GOT3 (cell line): ENCODE data around the gene LYZL2.
"Not testable (repeated sequence)": the region's sequence is repeated elsewhere in the genome, so short reads cannot be mapped to it uniquely, and the experiment has no call there.

Experiments
- DNase-seq: peaks from one replicate; lab custom pipeline; 2025; ENCODE audit warnings: mixed read lengths; lab: John Stamatoyannopoulos, UW

The LYZL2 gene

DNA sequence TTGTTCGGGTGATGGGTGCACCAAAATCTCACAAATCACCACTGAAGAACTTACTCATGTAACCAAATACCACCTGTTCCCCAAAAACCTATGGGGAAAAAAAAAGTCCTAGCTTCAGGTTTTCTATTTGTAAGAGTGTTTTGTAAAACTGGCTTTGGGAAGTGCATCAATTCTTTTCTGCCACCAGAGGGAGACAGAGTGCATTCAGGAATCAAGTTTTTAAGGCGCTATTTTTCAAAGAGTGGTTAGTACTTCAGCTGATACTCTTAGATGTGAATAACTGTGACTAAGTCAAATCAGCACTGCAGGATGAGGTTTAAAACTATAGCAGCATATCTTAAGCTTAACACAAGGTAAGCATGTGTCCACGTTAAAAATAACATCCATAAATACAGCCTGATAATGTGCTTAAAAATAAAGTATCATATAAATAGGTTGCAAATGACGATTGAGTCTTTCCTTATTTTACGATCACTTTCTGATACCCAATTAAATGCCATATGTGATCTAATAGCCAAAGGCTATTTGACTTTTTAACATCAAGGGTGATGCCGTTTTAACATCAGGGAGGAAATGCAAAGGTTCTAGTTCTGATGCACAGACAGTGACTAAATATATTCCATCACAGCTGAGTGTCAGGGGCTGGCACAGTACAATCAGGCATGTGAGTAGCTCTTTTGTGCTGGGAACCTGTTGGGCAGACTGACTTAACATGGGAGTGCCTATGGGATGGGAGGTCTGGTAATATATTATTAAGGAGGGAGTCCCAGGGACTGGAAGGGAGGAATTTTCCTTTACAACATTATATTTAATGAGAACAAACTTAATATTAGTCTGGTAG lies 10.6 kb upstream of the LYZL2 start:
- DNase-seq, result no peak

GRCh38 chr10:30637881-30638467 lies 8.4 kb upstream of the LYZL2 start:
- no peak for DNase-seq

DNA sequence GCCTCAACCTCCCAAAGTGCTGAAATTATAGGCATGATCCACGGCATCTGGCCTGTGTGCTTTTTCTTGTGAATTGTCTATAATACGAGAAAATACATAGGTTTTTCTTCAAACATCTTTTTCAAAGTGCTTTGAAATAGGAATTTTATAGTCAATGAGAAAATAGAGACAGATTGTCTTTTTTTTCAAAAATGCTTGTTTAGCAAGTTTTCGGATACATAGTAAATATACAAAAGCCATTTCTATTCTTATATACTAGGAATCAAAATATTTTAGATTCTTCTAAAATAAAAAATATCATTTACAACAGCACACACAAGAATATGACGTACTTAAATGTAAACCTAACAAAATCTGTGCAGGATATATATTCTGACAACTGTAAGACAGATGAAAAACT lies 1.6 kb upstream of the LYZL2 start:
- no peak for DNase-seq

- DNase-seq, result no peak
Measured at GRCh38 chr10:30630571-30630970, 1.0 kb upstream of the LYZL2 start.

- DNase-seq, result not testable (repeated sequence)
Measured at GRCh38 chr10:30628576-30628975, 977 bp downstream of the LYZL2 start.

DNA sequence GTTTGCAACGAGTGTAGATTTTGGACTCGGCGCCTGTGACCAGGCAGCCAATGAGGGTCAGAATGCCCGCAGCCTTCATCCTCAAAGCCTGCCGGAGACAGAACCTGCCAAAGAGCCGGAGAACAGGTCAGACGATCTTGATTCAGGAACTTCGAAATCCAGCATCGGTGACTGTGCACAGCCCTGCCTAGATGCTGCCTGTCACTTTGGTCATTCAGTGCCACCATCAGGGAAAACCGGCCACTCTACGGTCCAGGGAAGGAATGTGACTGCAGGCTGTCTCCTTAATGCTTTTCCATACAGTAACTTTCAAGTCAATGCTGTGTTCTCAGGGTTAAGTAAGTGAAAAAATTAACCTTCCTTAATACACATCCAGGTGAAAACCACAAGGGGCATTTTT lies 2.7 kb downstream of the LYZL2 start:
- not testable (repeated sequence) for DNase-seq

- not testable (repeated sequence) for DNase-seq
Measured at GRCh38 chr10:30626196-30626595, 3.4 kb downstream of the LYZL2 start.

DNA sequence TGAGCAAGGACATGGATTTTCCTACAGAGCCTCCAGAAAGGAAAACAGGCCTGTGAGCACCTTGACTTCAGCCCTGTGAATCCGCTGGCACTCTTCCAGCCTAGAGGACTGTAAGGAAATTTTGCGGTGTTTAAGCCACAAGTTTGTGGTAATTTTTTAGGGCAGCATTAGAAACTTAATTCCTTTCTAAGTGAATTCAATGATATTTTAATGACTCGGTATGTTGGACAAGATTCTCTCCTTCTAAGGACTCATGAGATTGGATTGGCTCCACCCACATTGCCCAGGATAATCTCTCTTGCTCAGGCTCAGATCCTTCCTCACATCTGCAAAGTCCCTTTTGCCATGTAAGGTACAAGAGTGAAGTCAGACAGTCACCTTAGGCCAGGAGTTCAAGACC lies 4.5 kb downstream of the LYZL2 start:
- DNase-seq, result no peak

- DNase-seq, result no peak
Measured at GRCh38 chr10:30619966-30620365, 9.6 kb downstream of the LYZL2 start.

DNA sequence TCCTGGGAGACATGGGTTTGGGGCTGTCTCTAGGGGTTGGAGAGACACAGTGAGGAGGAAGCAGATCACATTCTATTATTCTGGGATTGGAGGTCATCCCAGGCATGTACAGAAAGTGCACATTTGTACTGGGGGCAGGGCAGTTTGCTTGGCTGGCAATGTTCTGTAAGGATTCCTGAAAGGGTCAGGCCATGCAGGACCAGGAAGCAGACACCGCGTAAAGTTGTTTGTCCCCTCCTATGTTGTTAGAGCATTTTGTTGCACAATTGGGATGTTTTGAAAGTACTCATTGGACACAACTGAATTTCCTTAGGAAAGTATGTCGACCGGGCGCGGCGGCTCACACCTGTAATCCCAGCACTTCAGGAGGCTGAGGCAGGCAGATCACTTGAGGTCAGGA lies 12.5 kb downstream of the LYZL2 start:
- no peak for DNase-seq

DNA sequence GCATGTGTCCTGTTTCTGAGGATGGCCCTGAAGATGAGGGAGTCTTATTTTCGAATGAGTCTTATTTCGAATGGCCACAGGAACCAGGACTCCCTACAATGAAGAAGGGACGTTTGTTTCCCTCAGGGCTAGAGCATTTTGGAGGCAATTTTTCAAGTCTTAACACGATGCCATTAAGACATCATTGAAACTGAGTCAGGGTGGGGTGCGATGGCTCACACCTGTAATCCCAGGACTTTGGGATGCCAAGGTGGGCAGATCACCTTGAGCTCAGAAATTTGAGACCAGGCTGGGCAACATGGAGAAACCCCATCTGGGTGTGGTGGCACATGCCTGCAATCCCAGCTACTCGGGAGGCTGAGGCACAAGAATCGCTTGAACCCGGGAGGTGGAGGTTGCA lies 18.5 kb downstream of the LYZL2 start:
- not testable (repeated sequence) for DNase-seq

DNA sequence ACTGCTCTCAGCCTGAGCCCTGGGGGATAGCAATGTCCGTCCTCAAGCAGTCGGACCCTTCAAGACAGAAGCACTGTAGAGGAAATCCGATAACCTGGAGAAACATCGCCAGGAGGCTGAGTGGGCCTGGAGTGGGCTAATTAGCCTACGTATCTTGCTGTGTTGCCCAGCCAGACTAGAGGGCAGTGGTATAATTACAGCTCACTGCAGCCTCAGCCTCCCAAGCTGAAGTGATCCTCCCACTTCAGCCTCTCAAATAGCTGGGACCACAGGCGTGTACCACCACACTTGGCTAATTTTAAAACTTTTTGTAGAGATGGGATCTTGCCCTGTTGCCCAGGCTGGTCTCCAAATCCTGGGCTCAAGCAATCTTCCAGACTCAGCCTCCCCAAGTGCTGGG lies 21.7 kb downstream of the LYZL2 start:
- no peak for DNase-seq

DNA sequence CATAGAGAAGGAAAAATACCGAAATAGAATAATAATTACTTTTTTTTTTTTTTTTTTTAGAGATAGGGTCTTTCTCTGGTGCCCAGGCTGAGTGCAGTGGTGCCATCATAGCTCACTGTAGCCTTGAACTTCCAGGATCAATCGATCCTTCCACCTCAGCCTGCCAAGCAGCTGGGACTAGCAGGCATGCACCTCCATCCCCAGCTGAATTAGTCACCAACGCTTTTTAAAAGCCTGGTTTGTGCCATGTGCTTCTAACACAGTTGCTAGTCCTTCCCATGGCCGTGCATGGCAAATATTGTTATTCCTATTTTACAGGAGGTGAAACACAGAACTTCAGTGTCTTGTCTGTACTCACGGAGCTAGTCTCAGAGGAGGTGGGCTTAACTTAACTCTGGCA lies 23.2 kb downstream of the LYZL2 start:
- DNase-seq, result no peak

DNA sequence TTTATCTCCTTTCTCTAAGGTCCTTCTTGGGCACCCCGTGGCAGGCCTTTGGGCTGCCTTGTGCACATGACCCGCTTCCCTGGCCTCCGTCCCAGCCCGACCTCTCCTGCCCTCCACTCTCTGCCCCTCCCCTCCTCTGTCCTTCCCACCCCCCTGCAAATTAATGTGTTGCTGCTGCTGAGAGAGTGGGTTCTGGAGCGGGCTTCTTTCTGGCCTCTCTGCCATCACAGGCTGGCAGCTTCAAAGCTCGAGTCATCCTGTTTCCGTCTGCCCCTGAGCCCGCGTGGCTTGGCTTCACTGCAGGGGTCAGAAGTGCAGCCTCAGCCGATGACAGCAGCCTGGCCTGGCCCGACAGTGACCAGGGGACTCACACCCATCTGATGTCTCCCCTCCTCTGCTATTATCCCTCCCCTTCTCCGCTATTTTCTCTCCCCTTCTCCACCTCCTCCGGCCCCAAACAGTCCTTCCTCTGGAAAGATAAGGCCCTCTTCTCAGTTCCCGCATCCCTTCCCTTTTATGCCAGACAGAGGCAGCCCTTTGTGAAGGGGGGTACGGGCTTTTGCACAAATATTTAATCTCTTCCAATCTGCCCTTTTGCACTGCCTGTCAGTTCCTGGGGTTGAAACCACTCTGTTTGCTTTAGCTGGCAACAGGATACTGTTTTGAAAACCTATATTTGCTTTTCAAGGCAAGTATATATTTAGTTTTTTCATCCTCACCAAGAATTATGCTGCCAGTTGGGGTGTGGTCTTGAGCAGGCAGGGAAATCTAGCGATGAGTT lies 24.0 kb downstream of the LYZL2 start:
- DNase-seq, result not testable (repeated sequence)

GRCh38 chr10:30603589-30603988 lies 26.0 kb downstream of the LYZL2 start:
- no peak for DNase-seq

DNA sequence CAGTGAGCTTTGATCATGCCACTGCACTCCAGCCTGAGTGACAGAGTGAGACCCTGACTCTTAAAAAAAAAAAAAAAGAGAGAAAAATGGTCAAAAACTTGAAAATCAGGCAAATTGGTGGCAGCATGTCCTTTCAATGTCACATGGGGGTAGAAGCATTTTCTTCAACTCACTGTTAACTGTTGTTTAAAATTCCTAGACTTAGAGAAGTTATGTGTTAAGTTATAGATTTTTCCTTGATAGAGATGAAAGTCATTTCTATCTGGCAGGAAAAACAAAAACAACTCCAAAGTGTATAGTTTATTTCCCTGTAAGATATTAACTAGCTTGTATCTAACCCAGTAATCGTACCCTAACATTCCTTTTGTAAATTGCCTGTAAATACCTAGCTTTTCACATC lies 26.8 kb downstream of the LYZL2 start:
- DNase-seq, result no peak

DNA sequence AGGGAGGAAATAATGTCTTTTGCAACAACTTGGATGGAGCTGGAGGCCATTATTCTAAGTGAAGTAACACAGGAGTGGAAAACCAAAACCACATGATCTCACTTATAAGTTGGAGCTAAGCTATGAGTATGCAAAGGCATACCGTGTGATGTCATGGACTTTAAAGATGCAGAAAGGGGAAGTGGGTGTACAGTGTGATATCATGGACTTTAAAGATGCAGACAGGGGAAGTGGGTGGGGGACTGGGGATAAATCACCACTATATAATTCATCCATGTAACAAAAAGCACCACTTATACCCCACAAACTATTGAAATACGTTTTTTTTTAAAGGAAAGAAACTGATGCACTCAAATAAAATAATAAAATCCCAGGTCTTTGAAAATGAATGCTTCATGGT lies 29.5 kb downstream of the LYZL2 start:
- DNase-seq, result no peak

DNA sequence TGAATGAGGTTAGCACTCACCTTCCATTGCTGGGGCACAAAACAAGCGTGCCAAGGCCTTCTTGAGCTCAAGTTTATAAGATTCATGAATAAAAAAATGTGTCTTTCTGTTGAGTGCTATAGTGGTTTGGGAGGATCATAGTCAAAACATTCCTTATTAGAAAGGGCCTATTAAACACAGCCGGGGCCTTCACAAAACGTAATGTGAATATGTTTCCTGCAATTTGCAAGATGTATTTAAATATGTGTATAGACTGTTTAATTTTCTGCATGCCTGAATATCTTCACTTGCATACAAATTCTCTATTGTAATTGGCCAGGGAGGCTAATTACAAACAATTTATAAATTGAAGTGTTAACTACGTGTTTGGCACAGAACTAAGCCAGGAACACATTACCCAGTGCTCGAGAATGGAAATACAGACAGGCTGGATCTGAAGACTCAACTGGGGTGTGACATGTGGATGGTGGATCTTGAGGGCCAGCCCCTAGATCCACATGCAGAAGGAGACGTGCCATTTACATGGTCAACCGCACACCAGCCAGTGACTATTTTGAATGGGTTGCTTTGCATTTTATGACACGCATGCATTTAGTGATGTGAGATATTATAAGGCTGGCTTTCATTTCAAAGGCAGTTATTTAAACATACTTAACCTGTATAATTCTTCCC lies 31.3 kb downstream of the LYZL2 start:
- DNase-seq, result no peak

DNA sequence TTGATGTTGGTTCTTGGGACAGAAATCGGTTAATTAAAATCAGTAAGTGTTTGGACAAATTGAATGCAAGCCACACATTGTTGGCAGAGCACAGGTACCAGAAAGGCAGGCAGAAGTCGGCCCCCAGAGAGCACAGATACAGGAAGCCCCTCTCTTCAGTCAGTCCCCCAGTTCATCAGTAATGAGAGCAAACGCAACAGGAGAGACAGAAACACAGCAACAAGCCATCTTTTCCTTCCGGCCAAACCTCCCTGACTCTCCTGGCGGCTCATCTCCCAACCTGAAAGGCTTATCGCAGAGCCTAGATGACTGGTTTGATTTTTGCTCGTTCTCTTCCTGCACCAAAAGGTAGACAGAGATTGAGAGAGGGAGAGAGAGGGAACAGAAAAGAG lies 32.1 kb downstream of the LYZL2 start:
- DNase-seq, result not testable (repeated sequence)

GRCh38 chr10:30596493-30597432 lies 32.8 kb downstream of the LYZL2 start:
- DNase-seq, result not testable (repeated sequence)

DNA sequence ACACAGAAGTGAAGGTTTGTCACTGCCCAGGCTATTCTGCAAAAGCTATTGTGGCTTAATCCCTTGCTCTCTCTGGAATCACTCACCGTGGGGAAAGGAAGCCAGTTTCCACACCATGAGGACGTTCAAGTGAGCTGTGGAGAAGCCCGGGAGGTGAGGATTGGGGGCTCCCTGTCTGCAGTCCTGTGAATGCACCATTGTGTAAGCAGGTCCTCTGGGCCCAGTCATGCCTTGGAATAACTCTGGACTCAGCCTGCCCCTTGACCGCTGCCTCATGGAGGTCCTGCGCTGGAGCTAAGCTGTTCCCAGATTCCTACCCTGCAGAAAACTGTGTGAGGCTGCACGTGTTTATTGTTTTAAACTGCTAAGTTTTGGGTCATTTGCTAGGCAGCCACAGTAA lies 33.5 kb downstream of the LYZL2 start:
- no peak for DNase-seq
